ENCODE measurements around the gene AREL1. TPM values are rescaled to one million over a fixed set of nuclear protein-coding genes. Genes with fewer than 3 reads are reported as not detected.

Gene AREL1
- total RNA-seq, 3 donors from 2014 or later, result 39.9 to 60.1 (median 42.2) TPM

- Histone ChIP-seq H3K36me3 (ENCODE audit: low read depth) (no peaks in the 10 kb centered on the region), H3K9me3 (no peaks in the 10 kb centered on the region), H3K4me1 (ENCODE audit: low read depth) (no peaks in the 10 kb centered on the region), H3K4me3 (no peak overlapping the region)
- no peak for ATAC-seq
- TF ChIP-seq CTCF (IDR thresholded peaks at IDR 0.05), result no peak
- intact Hi-C loops (cut with DNase I, micrococcal nuclease), result no loop called here
- no peak for DNase-seq
Measured at GRCh38 chr14:74653386-74654138, 59.3 kb downstream of the AREL1 start.

GRCh38 chr14:74652541-74652940 is 60.3 kb downstream of the AREL1 start:
- Histone ChIP-seq H3K9me3 (no peaks in the 10 kb centered on the region), H3K4me3 (no peak overlapping the region), H3K4me1 (ENCODE audit: low read depth) (no peaks in the 10 kb centered on the region), H3K36me3 (ENCODE audit: low read depth) (no peaks in the 10 kb centered on the region)
- intact Hi-C loops (cut with DNase I, micrococcal nuclease), result no loop called here
- TF ChIP-seq CTCF (IDR thresholded peaks at IDR 0.05), result no peak
- DNase-seq, result no peak
- no peak for ATAC-seq

- H3K4me3 ChIP-seq, result no peak overlapping the region
- intact Hi-C loops (cut with DNase I, micrococcal nuclease), result no loop called here
Measured at GRCh38 chr14:74650927-74651686, 61.8 kb downstream of the AREL1 start.

DNA sequence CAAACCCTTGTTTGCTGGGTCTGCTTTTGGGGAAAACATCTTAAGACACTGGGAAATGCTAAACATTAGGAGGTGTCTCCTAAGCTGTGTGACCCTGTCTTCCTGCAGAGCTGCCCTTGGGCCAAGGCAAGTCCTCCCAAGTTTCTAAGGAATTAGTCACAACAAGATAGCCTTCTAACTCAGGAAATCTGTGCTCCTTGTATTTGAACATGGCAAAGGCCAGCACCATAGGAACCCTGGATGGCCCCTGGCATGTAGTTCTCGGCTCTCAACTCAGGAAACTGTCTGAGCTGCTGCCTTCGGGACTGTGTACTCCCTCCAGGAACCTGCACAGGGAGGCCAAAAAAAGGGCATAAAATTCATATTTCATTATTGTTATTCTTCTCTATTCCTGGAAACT is 63.2 kb downstream of the AREL1 start:
- intact Hi-C loops (cut with DNase I, micrococcal nuclease), result no loop called here
- DNase-seq, result no peak
- Histone ChIP-seq H3K9me3 (no peaks in the 10 kb centered on the region), H3K36me3 (ENCODE audit: low read depth) (no peaks in the 10 kb centered on the region), H3K4me3 (no peak overlapping the region), H3K4me1 (ENCODE audit: low read depth) (no peaks in the 10 kb centered on the region)
- no peak for ATAC-seq
- no peak for TF ChIP-seq CTCF (IDR thresholded peaks at IDR 0.05)

More at GRCh38 chr14:74650927-74651686, 61.8 kb downstream of the AREL1 start:
- Histone ChIP-seq H3K4me1 (ENCODE audit: low read depth) (no peaks in the 10 kb centered on the region), H3K9me3 (no peaks in the 10 kb centered on the region), H3K36me3 (ENCODE audit: low read depth) (no peaks in the 10 kb centered on the region)
- DNase-seq (no peak), ATAC-seq (no peak)
- TF ChIP-seq CTCF (IDR thresholded peaks at IDR 0.05), result no peak

DNA sequence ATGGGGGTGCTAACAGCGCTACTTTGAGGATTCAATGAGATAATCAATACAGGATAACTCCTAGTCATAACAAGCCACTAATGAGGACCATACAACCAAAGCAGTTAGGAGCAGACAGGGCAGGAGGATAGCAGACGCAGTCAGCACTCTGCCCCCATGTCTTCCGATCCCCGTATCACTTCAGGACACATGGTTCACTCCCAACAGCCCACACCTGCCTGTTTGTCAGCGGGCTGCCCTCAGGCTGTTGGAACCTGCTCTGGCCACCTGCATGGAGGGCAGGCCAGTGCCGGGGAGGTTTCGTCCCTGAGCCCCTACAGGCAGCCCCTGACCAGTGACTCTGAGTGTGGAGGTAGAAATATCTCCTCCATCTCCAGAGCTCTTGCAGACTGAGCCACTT is 63.7 kb downstream of the AREL1 start:
- ATAC-seq, result no peak
- no peak for DNase-seq

More for the DNA sequence above, 63.7 kb downstream of the AREL1 start:
- TF ChIP-seq CTCF (IDR thresholded peaks at IDR 0.05), result no peak
- Histone ChIP-seq H3K4me3 (no peak overlapping the region), H3K4me1 (ENCODE audit: low read depth) (no peaks in the 10 kb centered on the region), H3K36me3 (ENCODE audit: low read depth) (no peaks in the 10 kb centered on the region), H3K9me3 (no peaks in the 10 kb centered on the region)
- intact Hi-C loops (cut with DNase I, micrococcal nuclease), result no loop called here
